Activated naive CD8-positive, alpha-beta T cell (primary cell): Measurements from ENCODE around the gene IGSF21.
"Not testable (repeated sequence)": the region's sequence is repeated elsewhere in the genome, so short reads cannot be mapped to it uniquely, and the experiment has no call there.

ENCODE experiments used
- H3K27ac Mint-ChIP-seq: one replicate; pipeline ENCODE4 v1.8.0; 2021; ENCODE audit warnings: mixed read lengths
- H3K27me3 Mint-ChIP-seq: one replicate; pipeline ENCODE4 v1.8.0; 2021; ENCODE audit warnings: mixed read lengths
- H3K36me3 Mint-ChIP-seq: one replicate; pipeline ENCODE4 v1.8.0; 2021; ENCODE audit warnings: mixed read lengths
- H3K4me1 Mint-ChIP-seq: one replicate; pipeline ENCODE4 v1.8.0; 2021; ENCODE audit warnings: low read depth, mixed read lengths
- H3K4me3 Mint-ChIP-seq: one replicate; pipeline ENCODE4 v1.8.0; 2021; ENCODE audit warnings: mild to moderate bottlenecking, mixed read lengths
- H3K9me3 Mint-ChIP-seq: one replicate; pipeline ENCODE4 v1.8.0; 2021; ENCODE audit warnings: low read depth, mixed read lengths

IGSF21 gene

GRCh38 chr1:18158714-18159113, 51.1 kb downstream of the IGSF21 start:
- Mint-ChIP-seq H3K27me3 (peaks cover 5% of the 10 kb centered on the region), H3K4me3 (no peak overlapping the region), H3K27ac (no peak overlapping the region), H3K9me3 (no peaks in the 10 kb centered on the region), H3K36me3 (no peaks in the 10 kb centered on the region), H3K4me1 (no peaks in the 10 kb centered on the region)

GRCh38 chr1:18160290-18160942, 52.8 kb downstream of the IGSF21 start:
- Mint-ChIP-seq H3K27ac (no peak overlapping the region), H3K9me3 (no peaks in the 10 kb centered on the region), H3K27me3 (peaks cover 6% of the 10 kb centered on the region), H3K36me3 (no peaks in the 10 kb centered on the region), H3K4me1 (no peaks in the 10 kb centered on the region), H3K4me3 (no peak overlapping the region)

- H3K4me3 Mint-ChIP-seq, result no peak overlapping the region
- H3K27me3 Mint-ChIP-seq, result peaks cover 6% of the 10 kb centered on the region
- no peaks in the 10 kb centered on the region for H3K4me1 Mint-ChIP-seq
- H3K9me3 Mint-ChIP-seq, result no peaks in the 10 kb centered on the region
- H3K27ac Mint-ChIP-seq, result no peak overlapping the region
- no peaks in the 10 kb centered on the region for H3K36me3 Mint-ChIP-seq
Measured at GRCh38 chr1:18161690-18162089, 54.1 kb downstream of the IGSF21 start.

GRCh38 chr1:18165640-18166039, 58.0 kb downstream of the IGSF21 start:
- H3K27me3 Mint-ChIP-seq, H3K27ac Mint-ChIP-seq, H3K9me3 Mint-ChIP-seq, H3K4me3 Mint-ChIP-seq, H3K36me3 Mint-ChIP-seq, H3K4me1 Mint-ChIP-seq: not testable (repeated sequence)

- no peaks in the 10 kb centered on the region for H3K36me3 Mint-ChIP-seq
- no peak overlapping the region for H3K27ac Mint-ChIP-seq
- peaks cover 6% of the 10 kb centered on the region for H3K27me3 Mint-ChIP-seq
- no peaks in the 10 kb centered on the region for H3K4me1 Mint-ChIP-seq
- no peaks in the 10 kb centered on the region for H3K9me3 Mint-ChIP-seq
- H3K4me3 Mint-ChIP-seq, result no peak overlapping the region
Measured at GRCh38 chr1:18166341-18166740, 58.7 kb downstream of the IGSF21 start.

GRCh38 chr1:18166929-18167328, 59.3 kb downstream of the IGSF21 start:
- Mint-ChIP-seq H3K27ac (no peak overlapping the region), H3K36me3 (no peaks in the 10 kb centered on the region), H3K4me3 (no peak overlapping the region), H3K4me1 (no peaks in the 10 kb centered on the region), H3K9me3 (no peaks in the 10 kb centered on the region), H3K27me3 (peaks cover 6% of the 10 kb centered on the region)

- no peaks in the 10 kb centered on the region for H3K4me1 Mint-ChIP-seq
- H3K9me3 Mint-ChIP-seq, result no peaks in the 10 kb centered on the region
- H3K36me3 Mint-ChIP-seq, result no peaks in the 10 kb centered on the region
- H3K27ac Mint-ChIP-seq, result no peak overlapping the region
- H3K27me3 Mint-ChIP-seq, result peaks cover 3% of the 10 kb centered on the region
- no peak overlapping the region for H3K4me3 Mint-ChIP-seq
Measured at GRCh38 chr1:18170444-18170843, 62.8 kb downstream of the IGSF21 start.

GRCh38 chr1:18174037-18174436, 66.4 kb downstream of the IGSF21 start:
- peaks cover 14% of the 10 kb centered on the region for H3K27me3 Mint-ChIP-seq
- H3K27ac Mint-ChIP-seq, result no peak overlapping the region
- no peaks in the 10 kb centered on the region for H3K36me3 Mint-ChIP-seq
- H3K9me3 Mint-ChIP-seq, result no peaks in the 10 kb centered on the region
- no peak overlapping the region for H3K4me3 Mint-ChIP-seq
- H3K4me1 Mint-ChIP-seq, result no peaks in the 10 kb centered on the region

GRCh38 chr1:18175051-18175450, 67.5 kb downstream of the IGSF21 start:
- Mint-ChIP-seq H3K9me3 (no peaks in the 10 kb centered on the region), H3K27me3 (peaks cover 13% of the 10 kb centered on the region), H3K36me3 (no peaks in the 10 kb centered on the region), H3K27ac (no peak overlapping the region), H3K4me1 (no peaks in the 10 kb centered on the region), H3K4me3 (no peak overlapping the region)

GRCh38 chr1:18175530-18176377, 68.2 kb downstream of the IGSF21 start:
- Mint-ChIP-seq H3K36me3 (no peaks in the 10 kb centered on the region), H3K4me1 (no peaks in the 10 kb centered on the region), H3K27me3 (peaks cover 13% of the 10 kb centered on the region), H3K9me3 (no peaks in the 10 kb centered on the region), H3K4me3 (no peak overlapping the region), H3K27ac (no peak overlapping the region)

- peaks cover 13% of the 10 kb centered on the region for H3K27me3 Mint-ChIP-seq
- no peaks in the 10 kb centered on the region for H3K9me3 Mint-ChIP-seq
- no peak overlapping the region for H3K27ac Mint-ChIP-seq
- H3K4me1 Mint-ChIP-seq, result no peaks in the 10 kb centered on the region
- H3K36me3 Mint-ChIP-seq, result no peaks in the 10 kb centered on the region
- no peak overlapping the region for H3K4me3 Mint-ChIP-seq
Measured at GRCh38 chr1:18176619-18177018, 69.0 kb downstream of the IGSF21 start.

GRCh38 chr1:18178111-18178510, 70.5 kb downstream of the IGSF21 start:
- Mint-ChIP-seq H3K36me3 (no peaks in the 10 kb centered on the region), H3K4me3 (no peak overlapping the region), H3K9me3 (no peaks in the 10 kb centered on the region), H3K4me1 (no peaks in the 10 kb centered on the region), H3K27ac (no peak overlapping the region), H3K27me3 (peaks cover 15% of the 10 kb centered on the region)

GRCh38 chr1:18179009-18179408, 71.4 kb downstream of the IGSF21 start:
- Mint-ChIP-seq H3K9me3 (no peaks in the 10 kb centered on the region), H3K27ac (no peak overlapping the region), H3K36me3 (no peaks in the 10 kb centered on the region), H3K4me3 (no peak overlapping the region), H3K4me1 (no peaks in the 10 kb centered on the region), H3K27me3 (peaks cover 15% of the 10 kb centered on the region)

- Mint-ChIP-seq H3K4me3 (no peak overlapping the region), H3K36me3 (no peaks in the 10 kb centered on the region), H3K9me3 (no peaks in the 10 kb centered on the region), H3K27me3 (peaks cover 11% of the 10 kb centered on the region), H3K4me1 (no peaks in the 10 kb centered on the region), H3K27ac (no peak overlapping the region)
Measured at GRCh38 chr1:18182398-18183160, 75.0 kb downstream of the IGSF21 start.

GRCh38 chr1:18183533-18183932, 75.9 kb downstream of the IGSF21 start:
- Mint-ChIP-seq H3K27ac (no peak overlapping the region), H3K4me1 (no peaks in the 10 kb centered on the region), H3K27me3 (peaks cover 4% of the 10 kb centered on the region), H3K9me3 (no peaks in the 10 kb centered on the region), H3K36me3 (no peaks in the 10 kb centered on the region), H3K4me3 (no peak overlapping the region)
